GM18519 (cell line): ENCODE results near the gene LILRB5.
"Not testable (repeated sequence)": the region's sequence is repeated elsewhere in the genome, so short reads cannot be mapped to it uniquely, and the experiment has no call there.

Experiments used
- ATAC-seq: cut with Tn5 transposase; IDR thresholded peaks from one replicate; pipeline ENCODE4 v1.9.1; 2021; ENCODE audit warnings: mild to moderate bottlenecking, moderate library complexity; ENCODE audit not compliant: unreplicated experiment, low FRiP score

Gene LILRB5

DNA sequence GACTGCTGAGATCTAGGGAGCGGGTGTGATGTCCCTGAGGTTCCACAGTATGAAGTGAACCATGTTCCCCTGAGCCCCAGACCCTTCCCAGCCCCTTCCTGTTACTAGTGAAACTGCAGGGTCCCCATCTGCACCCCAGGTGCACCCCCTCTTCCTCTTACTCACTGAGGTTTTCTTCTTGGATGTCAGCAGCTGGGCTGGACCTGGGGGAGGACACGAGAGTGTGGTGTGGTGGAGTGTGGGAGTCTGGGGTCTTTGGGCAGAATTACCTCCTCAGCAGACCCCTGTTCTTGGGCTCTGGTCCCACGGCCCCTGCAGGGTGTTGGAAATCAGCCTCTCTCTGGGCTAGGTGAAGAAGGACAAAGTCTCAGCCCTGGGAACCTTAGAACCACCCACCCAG is 11.1 kb downstream of the LILRB5 start:
- no peak for ATAC-seq

DNA sequence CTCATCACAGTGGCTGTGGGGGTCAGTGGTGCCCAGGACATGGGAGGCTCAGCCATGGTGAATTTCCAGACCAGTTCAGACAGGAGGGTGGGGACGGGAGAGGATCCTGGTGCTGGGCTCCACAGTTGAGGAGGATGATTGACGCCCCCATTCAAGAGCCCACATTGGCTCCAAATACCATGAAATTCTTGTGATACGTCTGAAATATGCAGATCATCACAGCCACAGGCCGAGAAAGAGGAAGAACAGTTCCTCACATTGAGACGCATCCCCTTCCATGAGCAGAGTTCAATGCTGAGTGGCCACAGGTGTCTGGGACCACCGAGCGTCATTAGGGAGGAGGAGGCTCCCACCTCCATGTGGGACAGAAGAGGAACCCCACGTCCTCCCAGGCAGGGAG is 13.3 kb downstream of the LILRB5 start:
- ATAC-seq: not testable (repeated sequence)

DNA sequence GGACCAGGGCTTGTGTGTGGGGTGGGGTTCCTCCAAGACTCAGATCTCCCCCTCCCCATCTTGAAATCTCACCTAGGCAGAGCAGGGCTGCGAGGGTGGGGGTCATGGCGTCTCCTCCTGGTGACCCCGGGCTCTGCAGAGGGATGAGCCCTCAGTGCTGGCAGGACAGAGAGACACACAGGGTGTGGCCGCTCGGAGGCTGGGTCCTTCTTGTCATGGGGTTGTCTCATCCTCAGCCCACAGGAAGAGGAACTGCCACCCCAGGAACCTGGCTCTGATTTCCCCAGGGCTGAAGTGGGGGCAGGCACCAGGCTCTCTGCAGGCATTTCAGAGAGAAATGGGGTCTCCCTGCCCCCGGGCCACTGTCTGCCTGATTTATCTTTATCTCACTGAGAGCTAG is 14.4 kb downstream of the LILRB5 start, which contains the start of gene LILRA6:
Gene LILRA6 (minus strand): TSS at position 145 of the 400 bp plus-strand sequence.
- ATAC-seq: not testable (repeated sequence)

DNA sequence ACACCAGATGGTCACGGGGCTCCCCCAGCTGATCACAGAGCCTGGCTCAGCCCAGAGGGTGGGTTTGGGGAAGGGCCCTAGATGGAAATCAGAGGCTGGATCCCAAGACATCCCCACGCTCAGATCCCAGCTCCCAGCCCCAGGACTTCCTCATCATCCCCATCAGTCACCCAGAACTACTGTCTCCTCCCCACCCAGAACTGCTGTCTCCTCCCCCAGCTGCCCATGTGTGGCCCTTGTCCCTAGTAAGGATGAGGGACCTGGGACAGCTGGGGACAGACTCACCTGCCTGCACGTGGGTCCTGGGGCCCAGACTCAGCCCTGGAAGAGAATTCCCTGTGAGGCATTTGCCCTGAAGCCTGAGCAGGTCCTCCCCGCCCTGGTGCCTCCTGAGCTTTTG is 14.8 kb downstream of the LILRB5 start:
- ATAC-seq: not testable (repeated sequence)

DNA sequence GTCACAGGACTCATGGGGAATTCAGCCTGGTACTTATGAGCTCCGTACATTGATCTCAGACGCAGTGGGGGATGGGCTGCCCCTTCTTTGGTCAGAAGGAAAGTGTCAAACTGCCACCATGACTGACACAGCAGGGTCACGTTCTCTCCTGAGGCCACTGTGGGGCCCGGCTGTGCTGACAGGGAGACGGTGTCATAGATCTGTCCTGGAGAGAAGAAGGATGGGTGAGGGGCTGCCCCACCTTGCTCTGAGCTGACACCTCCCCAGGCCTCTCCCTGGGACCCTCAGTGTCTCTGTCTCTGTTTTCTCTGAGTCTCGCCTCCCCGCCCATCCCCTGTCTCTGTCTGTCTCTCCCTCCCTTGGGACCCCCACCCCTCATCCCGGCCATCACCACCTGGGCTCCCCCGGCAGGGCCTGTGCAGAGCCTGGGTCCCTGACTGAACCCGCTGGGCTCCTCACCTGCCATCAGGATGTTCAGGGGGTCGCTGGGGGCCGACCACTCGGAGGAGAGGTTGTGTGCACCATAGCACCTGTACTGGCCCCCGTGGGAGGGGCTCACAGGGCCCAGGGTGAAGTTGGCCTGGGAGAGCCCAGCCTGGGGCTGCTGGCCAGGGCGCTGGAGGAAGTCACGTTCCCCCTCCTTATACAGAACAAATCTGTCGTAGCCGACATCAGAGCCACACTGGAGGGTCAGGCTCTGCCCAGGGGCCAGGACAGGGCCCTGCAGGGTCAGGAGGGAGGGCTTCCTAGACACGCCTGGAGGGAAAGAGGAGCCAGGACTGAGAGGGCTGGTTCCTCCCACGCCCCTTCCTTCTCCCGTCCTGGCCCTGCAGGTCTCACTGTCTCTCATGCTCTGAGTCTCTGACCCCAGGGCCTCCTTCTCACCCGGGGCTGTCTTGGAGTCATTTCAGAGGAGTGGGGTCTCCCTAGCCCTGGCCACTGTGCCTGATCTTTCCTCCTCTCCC is 16.4 kb downstream of the LILRB5 start:
- not testable (repeated sequence) for ATAC-seq

DNA sequence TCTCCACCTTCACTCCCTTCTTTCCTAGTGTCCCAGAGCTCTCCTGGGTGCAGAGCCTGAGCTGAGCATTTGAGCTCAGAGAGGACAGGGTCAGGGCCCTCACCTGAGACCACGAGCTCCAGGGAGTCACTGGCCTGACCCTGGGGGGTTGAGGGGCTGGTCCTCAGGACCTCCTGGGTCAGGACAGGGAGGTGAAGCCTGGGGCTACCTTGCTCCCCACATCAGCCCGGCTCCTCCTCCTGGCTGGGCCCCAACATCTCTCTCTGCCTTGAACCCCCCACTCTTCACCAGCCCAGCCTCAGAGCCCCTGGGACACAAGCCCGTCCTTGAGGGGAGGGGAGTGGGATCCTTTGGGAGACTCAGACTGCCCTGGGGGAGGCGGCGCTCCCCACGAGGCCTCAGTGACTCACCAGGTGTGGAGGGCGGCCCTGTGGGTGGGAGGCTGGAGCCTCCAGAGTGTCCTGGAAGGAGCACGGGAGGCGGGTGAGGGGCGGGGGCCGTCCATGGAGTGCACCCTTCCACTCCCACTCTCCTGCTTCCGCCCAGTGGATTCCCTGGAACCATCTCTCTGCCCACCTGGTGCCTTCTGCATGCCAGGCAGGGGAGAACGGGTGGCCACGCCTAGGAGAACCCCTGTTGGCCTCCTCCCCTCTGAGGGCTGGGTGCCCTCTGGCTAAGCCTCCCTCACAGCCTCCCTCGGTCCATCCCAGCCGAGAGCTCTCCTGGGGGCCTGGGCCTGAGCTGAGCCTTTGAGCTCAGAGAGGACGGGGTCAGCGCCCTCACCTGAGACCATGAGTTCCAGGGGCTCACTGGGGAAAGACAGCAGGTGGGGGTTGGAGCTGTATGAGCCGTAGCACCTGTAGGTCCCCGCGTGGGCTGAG is 17.3 kb downstream of the LILRB5 start:
- not testable (repeated sequence) for ATAC-seq

DNA sequence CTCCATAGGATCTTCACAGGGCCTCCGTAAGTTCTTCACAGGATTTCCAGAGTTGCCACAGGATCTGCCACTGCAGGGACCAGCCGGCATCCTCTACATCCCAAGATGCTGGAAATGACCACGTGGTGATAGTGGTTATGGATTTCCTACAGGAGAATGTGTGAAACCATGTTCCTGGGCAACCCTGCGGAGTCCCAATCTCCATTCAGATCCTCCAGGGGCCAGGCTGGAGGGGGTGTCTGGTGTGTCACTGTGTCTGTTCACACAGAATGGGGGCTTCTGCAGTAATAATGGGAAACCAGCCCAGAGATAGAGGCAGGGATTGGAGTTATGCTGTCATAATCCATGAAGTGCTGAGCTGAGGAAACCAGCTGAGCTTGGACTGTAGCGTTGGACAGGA is 23.1 kb downstream of the LILRB5 start:
- no peak for ATAC-seq

DNA sequence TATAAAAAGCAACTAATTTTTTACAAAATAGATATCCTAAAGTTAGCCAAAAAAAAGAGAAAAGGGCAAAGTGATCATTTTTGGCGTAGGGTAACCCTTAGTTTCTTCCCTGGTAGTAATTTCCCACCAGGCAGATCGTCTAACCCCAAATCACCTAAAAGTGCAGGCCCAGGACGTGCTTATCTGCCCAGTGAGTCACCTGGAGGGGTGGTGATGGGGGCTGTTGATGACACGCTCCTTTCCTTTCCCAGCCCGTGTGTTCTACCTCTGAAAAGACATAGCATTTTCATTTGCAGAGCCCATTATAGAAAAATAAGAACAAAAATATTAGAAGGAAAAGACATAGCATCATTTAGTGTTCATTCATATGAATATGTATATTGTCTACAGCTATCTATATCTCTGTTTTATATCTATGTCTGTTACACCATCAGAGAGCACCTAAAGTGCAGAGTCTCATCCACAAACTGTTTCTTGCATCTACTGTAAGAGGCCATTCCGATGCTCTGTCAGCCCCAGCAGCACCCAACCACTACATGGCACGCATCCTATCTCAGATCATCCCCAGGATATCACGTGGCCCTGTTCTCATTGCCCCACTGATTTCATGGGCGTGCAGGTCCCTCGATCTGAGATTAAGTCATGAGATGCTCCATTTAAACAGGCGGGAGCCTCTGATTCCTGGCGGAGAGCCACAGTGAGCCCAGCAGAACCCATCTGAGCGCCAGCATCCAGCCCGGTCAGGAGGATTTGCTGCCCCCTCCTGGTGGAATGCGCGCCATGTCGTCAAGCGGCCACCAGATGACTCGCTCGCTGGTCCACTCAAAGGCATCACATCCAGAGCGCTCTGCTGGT is 25.8 kb downstream of the LILRB5 start:
- no peak for ATAC-seq

DNA sequence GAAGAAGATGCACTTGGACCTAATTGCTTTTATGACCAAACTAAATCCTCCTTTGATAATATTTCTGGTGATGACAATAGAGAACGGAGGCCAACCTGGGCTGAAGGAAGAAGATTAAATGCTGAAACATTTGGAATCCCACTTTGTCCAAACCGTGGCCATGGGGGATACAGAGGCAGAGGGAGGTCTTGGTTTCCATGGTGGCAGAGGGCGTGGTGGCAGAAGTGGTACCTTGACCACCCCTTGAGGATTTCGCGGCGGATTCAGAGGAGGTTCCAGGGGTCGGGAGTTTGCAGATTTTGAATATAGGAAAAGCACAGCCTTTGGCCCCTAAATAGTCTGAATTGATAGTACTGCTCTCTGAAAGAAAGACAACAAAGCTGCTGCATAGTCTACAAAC is 27.0 kb downstream of the LILRB5 start:
- ATAC-seq: no peak

DNA sequence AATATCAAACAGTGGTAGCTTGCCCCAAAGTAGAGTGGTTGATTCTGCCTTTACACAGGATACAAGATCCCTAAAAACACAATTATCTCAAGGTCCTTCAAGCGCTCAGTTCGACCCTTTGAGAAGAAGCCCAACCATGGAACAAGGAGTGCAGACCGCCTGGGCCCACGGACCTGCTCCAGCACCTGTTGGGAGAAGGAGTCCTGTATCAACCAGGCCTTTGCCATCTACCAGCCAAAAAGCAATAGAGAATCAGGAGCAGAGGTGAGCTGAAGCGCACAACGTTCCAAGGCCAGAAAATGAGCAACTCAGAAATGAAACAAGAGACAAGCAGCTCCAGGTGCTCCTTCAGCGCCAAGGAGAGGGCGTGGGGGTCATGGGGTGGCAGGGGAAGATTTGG is 27.9 kb downstream of the LILRB5 start:
- no peak for ATAC-seq

DNA sequence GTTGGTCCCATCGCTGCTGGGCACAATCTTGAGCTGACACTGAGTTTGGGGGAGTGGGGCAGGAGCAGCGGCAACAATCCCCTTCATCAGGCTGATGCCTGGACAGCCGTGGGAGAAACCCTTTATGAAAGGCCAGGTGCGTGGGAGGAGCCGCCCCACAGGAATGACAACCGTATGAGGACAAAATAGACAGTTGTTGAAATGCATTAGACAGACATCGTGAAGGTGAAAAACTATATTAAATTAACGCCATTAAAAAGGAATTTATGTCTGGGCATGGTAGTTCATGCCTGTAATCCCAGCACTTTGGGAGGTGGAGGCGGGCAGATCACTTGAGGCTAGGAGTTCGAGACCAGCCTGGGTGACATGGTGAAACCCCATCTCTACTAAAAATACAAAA is 32.5 kb downstream of the LILRB5 start:
- ATAC-seq: not testable (repeated sequence)

DNA sequence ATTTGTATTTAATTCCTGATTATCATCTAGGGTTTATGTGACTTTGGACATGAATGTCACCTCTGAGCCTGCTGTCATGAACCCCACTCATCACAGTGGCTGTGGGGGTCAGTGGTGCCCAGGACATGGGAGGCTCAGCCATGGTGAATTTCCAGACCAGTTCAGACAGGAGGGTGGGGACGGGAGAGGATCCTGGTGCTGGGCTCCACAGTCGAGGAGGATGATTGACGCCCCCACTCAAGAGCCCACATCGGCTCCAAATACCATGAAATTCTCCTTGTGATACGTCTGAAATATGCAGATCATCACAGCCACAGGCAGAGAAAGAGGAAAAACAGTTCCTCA is 33.2 kb downstream of the LILRB5 start:
- ATAC-seq: not testable (repeated sequence)

DNA sequence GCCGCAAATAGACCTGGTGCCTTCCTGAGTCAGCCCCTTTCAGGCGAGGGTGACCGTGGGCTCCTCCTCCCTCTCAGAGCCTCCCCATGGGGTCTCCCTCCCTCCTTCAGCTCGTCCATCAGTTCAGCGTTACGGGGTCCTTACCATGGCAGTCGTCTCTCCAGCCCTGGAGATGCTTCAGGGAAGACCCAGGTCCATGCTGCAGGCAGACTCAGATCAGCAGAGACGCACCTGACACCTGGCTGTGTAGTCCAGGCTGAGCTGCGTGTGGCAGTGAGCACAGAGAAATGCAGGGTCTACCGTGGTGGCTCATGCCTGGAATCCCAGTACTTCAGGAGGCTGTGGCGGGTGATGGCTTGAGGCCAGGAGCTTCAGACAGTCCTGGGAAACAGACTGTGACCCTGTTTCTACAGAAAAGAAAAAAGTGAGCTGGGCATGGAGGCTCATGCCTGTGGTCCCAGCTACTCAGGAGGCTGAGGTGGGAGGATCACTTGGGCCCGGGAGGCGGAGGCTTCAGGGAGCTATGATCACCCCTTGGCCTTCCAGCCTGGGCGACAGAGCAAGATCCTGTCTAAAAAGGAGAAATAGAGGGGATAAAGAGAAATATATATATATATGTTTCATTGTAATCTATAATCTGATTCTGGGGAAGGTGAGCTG is 33.7 kb downstream of the LILRB5 start:
- ATAC-seq: not testable (repeated sequence)

DNA sequence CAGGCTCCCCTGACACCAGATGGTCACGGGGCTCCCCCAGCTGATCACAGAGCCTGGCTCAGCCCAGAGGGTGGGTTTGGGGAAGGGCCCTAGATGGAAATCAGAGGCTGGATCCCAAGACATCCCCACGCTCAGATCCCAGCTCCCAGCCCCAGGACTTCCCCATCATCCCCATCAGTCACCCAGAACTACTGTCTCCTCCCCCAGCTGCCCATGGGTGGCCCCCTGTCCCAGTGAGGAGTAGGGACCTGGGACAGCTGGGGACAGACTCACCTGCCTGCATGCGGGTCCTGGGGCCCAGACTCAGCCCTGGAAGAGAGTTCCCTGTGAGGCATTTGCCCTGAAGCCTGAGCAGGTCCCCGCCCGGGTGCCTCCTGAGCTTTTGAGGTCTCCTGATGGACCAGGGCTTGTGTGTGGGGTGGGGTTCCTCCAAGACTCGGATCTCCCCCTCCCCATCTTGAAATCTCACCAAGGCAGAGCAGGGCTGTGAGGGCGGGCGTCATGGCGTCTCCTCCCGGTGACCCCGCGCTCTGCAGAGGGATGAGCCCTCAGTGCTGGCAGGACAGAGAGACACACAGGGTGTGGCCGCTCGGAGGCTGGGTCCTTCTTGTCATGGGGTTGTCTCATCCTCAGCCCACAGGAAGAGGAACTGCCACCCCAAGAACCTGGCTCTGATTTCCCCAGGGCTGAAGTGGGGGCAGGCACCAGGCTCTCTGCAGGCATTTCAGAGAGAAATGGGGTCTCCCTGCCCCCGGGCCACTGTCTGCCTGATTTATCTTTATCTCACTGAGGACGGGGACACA is 34.4 kb downstream of the LILRB5 start, which contains the start of gene LILRB3:
Gene LILRB3 (minus strand): TSS at position 534 of the 803 bp plus-strand sequence. CDS start 31 bp downstream, at position 503.
- not testable (repeated sequence) for ATAC-seq

DNA sequence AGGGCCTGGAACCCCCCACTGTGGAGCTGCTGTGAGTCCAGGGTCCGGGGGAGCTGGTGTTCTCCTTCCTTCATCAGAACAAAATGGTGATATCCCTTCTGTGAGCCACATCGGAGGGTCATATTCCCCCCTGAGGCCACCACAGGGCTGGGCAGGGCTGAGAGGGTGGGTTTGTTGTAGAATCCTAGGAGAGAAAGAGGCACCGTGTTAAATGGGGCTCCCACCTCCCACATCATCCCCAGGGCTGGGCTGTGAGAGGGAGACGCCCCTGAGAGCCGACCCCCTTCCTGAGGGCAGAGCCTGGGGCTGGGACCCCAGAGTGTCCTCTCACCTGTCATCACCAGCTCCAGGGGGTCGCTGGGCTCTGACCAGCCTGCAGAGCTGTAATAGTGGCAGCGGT is 35.1 kb downstream of the LILRB5 start:
- ATAC-seq: not testable (repeated sequence)

DNA sequence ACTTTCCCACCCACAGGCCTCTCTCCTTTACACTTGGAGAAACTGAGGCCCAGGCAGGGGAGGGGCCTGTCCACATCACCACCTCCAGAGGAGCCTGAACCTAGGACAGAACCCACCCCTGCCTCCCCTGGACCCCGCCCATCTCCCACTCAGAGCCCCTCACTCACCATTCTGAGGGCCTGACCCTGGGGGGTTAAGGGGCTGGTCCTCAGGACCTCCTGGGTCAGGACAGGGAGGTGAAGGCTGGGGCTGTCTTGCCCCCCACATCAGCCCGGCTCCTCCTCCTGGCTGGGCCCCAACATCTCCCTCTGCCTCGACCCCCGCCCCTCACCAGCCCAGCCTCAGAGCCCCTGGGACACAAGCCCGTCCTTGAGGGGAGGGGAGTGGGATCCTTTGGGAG is 37.4 kb downstream of the LILRB5 start:
- ATAC-seq: not testable (repeated sequence)

DNA sequence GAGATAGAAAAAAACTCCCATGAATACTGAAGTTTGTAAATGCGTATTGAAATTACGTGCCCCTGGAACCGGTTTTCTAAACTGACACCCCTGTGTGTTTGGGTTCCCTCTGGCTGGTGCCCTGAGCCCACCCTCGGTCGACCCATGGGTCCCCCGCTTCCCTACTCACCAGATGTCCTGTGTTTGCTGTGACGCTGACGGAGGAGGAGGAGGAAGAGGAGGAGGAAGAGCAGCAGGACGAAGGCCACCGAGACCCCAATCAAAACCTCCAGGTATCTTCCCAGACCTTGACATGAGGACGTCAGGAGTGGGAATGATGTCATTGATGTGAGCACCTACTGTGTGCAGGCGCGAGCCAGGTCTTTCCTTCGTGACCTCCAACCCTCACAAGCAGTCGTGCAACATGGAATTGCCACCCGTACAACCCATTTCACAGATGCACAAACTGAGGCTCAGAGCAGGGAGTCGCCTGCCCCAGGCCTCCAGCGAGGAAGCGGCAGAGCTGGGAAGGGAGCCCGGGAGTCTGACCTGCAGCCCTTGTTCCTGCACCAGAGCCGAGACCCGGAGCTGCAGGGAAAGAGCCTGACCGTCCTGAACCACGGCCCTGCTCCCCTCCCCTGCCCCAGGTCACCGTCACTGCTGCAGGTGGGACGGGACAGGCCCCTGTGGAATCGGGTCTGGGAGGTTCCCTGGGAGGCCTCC is 38.0 kb downstream of the LILRB5 start:
- ATAC-seq: no peak

DNA sequence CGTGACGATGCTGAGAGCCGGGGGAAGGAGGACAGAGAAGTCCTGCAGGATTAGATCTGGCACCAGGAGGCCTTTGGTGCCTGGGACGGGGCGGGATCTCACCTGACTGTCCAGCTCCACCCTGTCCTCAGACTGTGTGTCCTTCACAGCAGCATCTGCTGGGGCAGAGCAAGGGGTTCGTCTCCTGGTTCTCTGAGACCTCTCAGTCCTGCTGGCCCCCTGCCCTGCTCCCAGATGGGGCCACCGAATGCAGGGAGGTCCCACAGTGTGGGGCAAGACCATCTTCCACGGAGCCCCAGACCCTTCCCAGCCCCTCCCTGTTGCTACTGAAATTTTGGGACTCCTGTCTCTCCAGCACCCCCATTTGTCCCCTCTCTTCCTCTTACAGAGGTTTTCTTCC is 38.8 kb downstream of the LILRB5 start:
- ATAC-seq: no peak
